GM21529 (cell line): ENCODE measurements around the gene ZBTB49.
A peak's percentile ranks its signal among the peaks of the same experiment; 100 is the strongest.

ENCODE experiments used
- ATAC-seq: cut with Tn5 transposase; IDR thresholded peaks from one replicate; pipeline ENCODE4 v1.9.1; 2021; ENCODE audit not compliant: unreplicated experiment

ZBTB49 gene

GRCh38 chr4:4277531-4277930, 12.5 kb upstream of the ZBTB49 start:
- no peak for ATAC-seq

- no peak for ATAC-seq
Observed at GRCh38 chr4:4281787-4282186, 8.3 kb upstream of the ZBTB49 start.

GRCh38 chr4:4284827-4285618, 5.0 kb upstream of the ZBTB49 start:
- ATAC-seq = no peak

- no peak for ATAC-seq
Observed at GRCh38 chr4:4288098-4288497, 2.0 kb upstream of the ZBTB49 start.

- no peak for ATAC-seq
Observed at GRCh38 chr4:4289055-4289454, 996 bp upstream of the ZBTB49 start.

GRCh38 chr4:4289597-4289940, 482 bp upstream of the ZBTB49 start:
- peak; percentile 18 for ATAC-seq

DNA sequence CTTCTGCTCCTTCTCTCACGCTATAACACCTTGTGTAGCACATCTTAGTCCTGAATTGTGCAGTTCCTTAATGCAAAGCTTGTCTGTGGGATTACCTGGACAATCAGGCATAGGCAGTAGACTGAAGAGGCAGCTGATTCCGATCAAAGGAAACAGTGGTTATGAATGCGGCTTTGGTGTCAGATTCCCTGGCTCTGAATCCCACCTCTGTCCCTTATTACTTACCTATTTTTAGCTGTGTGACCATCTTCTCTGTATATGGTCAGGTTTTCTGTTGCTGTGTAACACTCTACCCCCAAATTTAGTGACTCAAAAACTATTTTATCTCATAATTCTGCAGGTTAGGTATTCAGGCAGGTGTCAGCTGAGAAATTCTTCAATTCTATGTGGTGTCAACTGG, 3.2 kb downstream of the ZBTB49 start:
- ATAC-seq = no peak

- ATAC-seq = no peak
Observed at GRCh38 chr4:4296283-4296846, 6.3 kb downstream of the ZBTB49 start.

GRCh38 chr4:4299006-4299405, 9.0 kb downstream of the ZBTB49 start:
- ATAC-seq = no peak

GRCh38 chr4:4302001-4302400, 11.9 kb downstream of the ZBTB49 start:
- no peak for ATAC-seq

DNA sequence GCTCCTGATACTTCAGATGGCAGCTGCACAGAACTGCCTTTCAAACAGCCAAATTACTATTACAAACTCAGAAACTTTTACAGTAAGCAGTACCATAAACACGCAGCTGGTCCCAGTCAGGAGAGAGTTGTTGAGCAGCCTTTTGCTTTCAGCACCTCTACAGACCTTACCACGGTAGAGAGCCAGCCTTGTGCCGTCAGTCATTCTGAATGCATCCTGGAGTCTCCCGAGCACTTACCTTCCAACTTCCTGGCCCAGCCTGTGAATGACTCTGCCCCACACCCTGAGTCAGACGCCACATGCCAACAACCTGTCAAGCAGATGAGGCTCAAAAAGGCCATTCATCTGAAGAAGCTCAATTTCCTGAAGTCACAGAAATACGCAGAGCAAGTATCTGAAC, 12.4 kb downstream of the ZBTB49 start:
- ATAC-seq = no peak

- no peak for ATAC-seq
Observed at GRCh38 chr4:4306920-4307319, 16.9 kb downstream of the ZBTB49 start.

DNA sequence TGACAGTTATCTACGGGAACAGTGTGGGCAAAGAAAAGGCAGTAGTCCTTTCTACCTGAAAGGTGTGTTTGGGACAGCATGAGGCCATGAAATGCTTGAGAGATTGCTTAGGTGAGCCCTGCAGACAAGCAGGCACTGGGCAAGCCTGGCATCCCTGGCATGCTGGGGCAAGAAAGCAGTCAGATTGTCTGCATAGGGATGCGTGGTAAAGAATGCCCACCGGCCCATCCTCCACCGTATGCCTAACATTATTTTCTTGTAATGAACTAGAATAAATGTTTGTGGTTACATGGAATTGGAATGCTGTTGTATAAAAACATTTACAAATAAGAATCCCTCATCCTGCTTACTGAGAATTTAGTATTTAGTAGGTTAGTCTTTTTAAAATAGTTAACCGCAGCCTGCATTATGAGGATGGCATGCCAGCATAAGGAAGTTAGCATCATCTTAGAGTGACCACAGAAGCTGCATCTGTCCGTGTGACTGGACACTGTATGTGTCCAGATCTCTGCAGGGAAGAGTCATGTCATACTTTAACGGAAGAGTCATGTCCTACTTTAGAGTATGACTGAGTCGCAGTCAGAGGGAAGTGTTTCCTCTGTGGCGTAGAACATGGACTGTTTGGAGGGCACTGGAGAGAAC, 18.9 kb downstream of the ZBTB49 start:
- ATAC-seq = no peak

- ATAC-seq = peak; percentile 74
Observed at GRCh38 chr4:4311193-4311592, 21.1 kb downstream of the ZBTB49 start.

- ATAC-seq = no peak
Observed at GRCh38 chr4:4315461-4316149, 25.6 kb downstream of the ZBTB49 start.

GRCh38 chr4:4316150-4316495, 26.1 kb downstream of the ZBTB49 start:
- ATAC-seq = no peak

DNA sequence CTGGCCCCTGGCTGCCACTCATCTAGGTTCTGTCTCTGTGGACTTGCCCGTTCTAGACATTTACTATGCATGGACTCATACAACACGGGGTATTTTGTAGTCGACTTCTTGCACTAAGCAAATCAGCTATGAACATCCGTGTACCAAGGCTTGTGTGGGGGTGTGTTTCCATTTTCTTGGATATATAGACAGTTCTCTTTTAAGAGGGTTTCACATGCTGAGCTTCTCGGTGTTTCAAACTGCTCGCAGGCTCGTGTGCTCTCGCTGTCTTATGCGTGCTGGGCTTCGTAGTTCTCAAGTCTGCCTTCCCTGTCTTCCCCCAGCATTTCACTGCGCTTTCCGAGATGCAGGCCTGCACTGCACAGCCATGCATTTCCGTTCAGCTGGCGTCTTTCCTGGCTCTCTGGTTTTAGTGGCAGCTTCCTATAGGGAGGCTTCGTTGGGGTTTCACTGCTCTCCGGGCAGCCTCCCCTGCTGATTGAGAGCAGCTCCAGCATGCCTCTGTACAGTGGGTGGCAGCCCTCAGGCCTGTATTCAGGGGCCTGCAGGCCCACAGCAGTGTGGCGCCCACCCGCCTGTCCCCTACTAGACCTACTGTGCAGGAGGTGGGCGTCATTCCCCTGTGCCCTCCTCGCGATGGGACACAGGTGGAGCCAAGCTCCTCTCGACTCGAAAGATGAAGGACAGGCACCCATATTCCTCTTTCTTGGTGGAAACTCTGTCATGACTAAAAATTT, 27.6 kb downstream of the ZBTB49 start:
- ATAC-seq = no peak

DNA sequence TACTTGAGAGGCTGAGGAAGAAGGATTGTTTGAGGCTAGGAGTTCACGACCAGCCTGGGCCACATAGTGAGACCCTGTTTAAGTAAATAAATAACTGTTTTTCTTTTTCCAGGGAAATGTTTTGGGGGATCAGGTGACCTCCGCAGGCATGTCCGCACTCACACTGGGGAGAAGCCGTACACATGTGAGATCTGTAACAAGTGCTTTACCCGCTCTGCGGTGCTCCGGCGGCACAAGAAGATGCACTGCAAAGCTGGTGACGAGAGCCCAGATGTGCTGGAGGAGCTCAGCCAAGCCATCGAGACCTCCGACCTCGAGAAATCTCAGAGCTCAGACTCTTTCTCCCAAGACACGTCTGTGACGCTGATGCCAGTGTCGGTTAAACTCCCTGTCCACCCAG, 30.5 kb downstream of the ZBTB49 start:
- no peak for ATAC-seq

GRCh38 chr4:4320951-4321714, 31.1 kb downstream of the ZBTB49 start:
- no peak for ATAC-seq

GRCh38 chr4:4321951-4322688, 32.1 kb downstream of the ZBTB49 start:
- no peak for ATAC-seq
